Measurements from ENCODE around the gene GMDS. TPM values are rescaled to one million over a fixed set of nuclear protein-coding genes. Genes with fewer than 3 reads are reported as not detected.

Gene GMDS
- total RNA-seq, 2 experiments from 2014 or later = 36.6 to 42.8 TPM

GRCh38 chr6:1800845-1801244 lies 444.6 kb downstream of the GMDS start:
- POLR2A ChIA-PET = no interaction called here
- Mint-ChIP-seq H3K4me3 (no peak overlapping the region), H3K27ac (no peak overlapping the region), H3K27me3 (no peaks in the 10 kb centered on the region), H3K36me3 (ENCODE audit: low read depth) (no peaks in the 10 kb centered on the region), H3K4me1 (ENCODE audit: low read depth) (peaks cover 10% of the 10 kb centered on the region), H3K9me3 (no peaks in the 10 kb centered on the region)
- CTCF ChIA-PET = interaction anchor here (1.6 to 3.0 kb wide), 2 partner anchors 8 to 14 kb away, joined by 7 read pairs; no protein-coding TSS in a partner anchor
- TF ChIP-seq CTCF (IDR thresholded peaks at IDR 0.05) = no peak
- DNase-seq (no peak), ATAC-seq (no peak)
- intact Hi-C loops (cut with micrococcal nuclease) = no loop called here

- H3K27me3 Mint-ChIP-seq = no peaks in the 10 kb centered on the region
- DNase-seq (no peak), ATAC-seq (no peak)
- no peak for TF ChIP-seq CTCF (IDR thresholded peaks at IDR 0.05)
- POLR2A ChIA-PET = no interaction called here
- H3K36me3 Mint-ChIP-seq (ENCODE audit: low read depth) = no peaks in the 10 kb centered on the region
- CTCF ChIA-PET = no interaction called here
- intact Hi-C loops (cut with micrococcal nuclease) = no loop called here
- H3K4me3 Mint-ChIP-seq = no peak overlapping the region
- H3K9me3 Mint-ChIP-seq = no peaks in the 10 kb centered on the region
- H3K4me1 Mint-ChIP-seq (ENCODE audit: low read depth) = peaks cover 10% of the 10 kb centered on the region
- no peak overlapping the region for H3K27ac Mint-ChIP-seq
Measured at GRCh38 chr6:1798965-1799325, 446.5 kb downstream of the GMDS start.

GRCh38 chr6:1798303-1798964 lies 447.0 kb downstream of the GMDS start:
- CTCF ChIA-PET = no interaction called here
- Mint-ChIP-seq H3K27ac (no peak overlapping the region), H3K9me3 (no peaks in the 10 kb centered on the region), H3K4me3 (no peak overlapping the region), H3K27me3 (no peaks in the 10 kb centered on the region), H3K4me1 (ENCODE audit: low read depth) (peaks cover 10% of the 10 kb centered on the region), H3K36me3 (ENCODE audit: low read depth) (no peaks in the 10 kb centered on the region)
- no peak for DNase-seq
- POLR2A ChIA-PET = no interaction called here
- no peak for ATAC-seq
- TF ChIP-seq CTCF (IDR thresholded peaks at IDR 0.05) = no peak
- intact Hi-C loops (cut with micrococcal nuclease) = no loop called here

DNA sequence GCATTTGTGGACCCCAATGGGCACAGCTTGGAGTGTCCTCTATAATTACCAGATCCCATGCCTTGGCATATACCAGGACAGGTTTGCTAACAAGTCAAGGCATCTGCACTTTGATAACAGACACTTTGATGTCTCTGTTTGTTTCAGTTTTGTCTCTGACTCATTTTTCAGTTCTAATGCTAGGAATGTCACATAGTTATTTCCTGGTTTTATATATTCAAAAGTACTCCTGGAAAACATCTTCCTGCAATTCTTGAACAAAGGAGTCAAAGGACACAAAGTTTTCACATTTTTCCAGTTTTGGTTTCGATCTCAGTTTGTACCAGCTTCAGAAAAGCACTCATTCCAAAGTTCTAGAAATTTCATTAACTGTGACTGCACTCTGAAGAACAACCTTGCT lies 447.6 kb downstream of the GMDS start:
- intact Hi-C loops (cut with micrococcal nuclease) = no loop called here
- Mint-ChIP-seq H3K9me3 (no peaks in the 10 kb centered on the region), H3K4me3 (no peak overlapping the region), H3K27ac (no peak overlapping the region), H3K4me1 (ENCODE audit: low read depth) (peaks cover 10% of the 10 kb centered on the region), H3K27me3 (no peaks in the 10 kb centered on the region), H3K36me3 (ENCODE audit: low read depth) (no peaks in the 10 kb centered on the region)
- no peak for TF ChIP-seq CTCF (IDR thresholded peaks at IDR 0.05)
- ChIA-PET POLR2A (interaction anchor here (1.1 kb wide), 1 partner anchor 27 kb away, joined by 3 read pairs; no protein-coding TSS in a partner anchor), CTCF (interaction anchor here (0.7 to 1.1 kb wide), 2 partner anchors 20 to 27 kb away, joined by 3 read pairs; no protein-coding TSS in a partner anchor)
- ATAC-seq = no peak
- DNase-seq = no peak

DNA sequence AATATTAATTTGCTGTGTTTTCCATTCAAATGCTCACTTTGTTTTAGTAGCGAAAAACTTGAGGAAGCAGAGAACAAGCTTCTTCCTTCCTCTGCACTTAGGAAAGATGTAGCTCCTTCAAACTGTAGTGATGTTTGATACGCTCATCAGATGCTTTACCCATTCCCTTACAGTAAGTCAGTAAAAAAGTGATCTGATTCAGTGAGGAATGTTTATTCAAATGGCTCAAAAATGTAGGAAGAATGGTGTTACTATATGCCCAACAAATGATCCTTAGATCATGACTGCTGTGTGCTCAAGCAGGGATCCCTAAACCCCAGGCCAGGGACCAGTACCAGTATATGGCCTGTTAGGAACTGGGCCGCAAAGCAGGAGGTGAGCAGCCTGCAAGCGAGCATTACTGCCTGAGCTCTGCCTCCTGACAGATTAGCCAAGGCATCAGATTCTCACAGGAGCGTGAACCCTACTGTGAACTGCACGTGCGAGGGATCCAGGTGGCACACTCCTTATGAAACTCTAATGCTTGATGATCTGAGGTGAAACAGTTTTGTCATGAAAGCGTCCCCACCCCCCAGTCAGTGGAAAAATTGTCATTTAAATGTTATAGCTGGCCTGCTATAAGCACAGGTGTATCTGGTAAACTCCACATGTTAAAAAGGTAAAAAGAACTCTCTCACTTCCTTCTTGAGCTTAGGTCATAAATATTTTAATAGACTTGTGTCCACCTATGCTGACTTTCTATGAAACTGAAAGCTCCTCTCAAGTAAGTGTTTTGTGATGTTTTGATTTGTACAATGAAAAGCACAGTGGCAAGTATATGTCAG lies 448.5 kb downstream of the GMDS start:
- ATAC-seq = no peak
- Mint-ChIP-seq H3K9me3 (no peaks in the 10 kb centered on the region), H3K4me3 (no peak overlapping the region), H3K27me3 (no peaks in the 10 kb centered on the region), H3K36me3 (ENCODE audit: low read depth) (no peaks in the 10 kb centered on the region), H3K4me1 (ENCODE audit: low read depth) (peaks cover 10% of the 10 kb centered on the region), H3K27ac (no peak overlapping the region)
- POLR2A ChIA-PET = interaction anchor here (0.6 to 1.1 kb wide), 2 partner anchors 26 to 35 kb away, joined by 3 read pairs; no protein-coding TSS in a partner anchor
- DNase-seq = no peak
- CTCF ChIA-PET = interaction anchor here (0.7 to 1.3 kb wide), 3 partner anchors 19 to 200 kb away, joined by 3 to 4 read pairs (median 3); no protein-coding TSS in a partner anchor
- TF ChIP-seq CTCF (IDR thresholded peaks at IDR 0.05) = no peak
- intact Hi-C loops (cut with micrococcal nuclease) = no loop called here
